ENCODE data around the gene KRT72.

KRT72 gene

DNA sequence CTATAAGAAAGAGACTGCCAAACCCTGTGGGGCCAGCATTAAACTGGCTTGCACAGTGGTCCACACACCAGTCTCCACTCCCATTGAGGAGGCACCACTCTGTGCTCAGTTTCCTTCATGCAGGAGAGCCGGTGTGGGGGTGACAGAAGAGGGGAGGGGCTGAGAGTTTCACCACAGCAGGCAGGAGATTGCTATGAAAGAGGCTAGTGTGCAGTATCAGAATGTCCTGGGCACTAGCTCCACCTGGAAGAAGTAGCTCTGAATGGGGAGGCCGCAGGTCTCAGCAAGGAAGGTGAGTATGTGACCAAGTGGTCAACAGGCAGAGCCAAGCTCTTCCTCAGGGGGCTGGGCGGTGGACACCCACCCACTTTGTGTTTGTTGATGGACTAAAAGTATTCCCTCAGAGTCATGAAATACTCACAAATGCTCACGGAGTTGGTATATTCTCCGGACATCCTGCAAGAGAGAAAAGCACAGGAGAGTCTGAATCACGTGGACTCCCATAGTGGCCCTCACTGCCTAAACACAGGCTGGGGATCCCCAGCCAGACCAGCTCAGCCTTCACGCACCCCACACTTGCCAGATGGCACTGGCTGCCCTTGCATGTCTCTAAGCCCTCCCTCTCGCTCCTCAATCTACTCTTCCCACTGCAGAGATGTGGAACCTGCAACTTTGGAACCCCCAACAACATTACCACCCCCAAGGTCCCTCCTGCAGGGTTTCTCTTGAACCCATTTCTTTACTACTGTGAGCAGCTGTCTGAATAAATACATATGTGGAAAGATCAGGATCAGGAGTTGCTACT is 7.8 kb upstream of the KRT72 start:
- no peak for DNase-seq (ENCODE audit: low read depth)
- TF ChIP-seq, protein P1, sequence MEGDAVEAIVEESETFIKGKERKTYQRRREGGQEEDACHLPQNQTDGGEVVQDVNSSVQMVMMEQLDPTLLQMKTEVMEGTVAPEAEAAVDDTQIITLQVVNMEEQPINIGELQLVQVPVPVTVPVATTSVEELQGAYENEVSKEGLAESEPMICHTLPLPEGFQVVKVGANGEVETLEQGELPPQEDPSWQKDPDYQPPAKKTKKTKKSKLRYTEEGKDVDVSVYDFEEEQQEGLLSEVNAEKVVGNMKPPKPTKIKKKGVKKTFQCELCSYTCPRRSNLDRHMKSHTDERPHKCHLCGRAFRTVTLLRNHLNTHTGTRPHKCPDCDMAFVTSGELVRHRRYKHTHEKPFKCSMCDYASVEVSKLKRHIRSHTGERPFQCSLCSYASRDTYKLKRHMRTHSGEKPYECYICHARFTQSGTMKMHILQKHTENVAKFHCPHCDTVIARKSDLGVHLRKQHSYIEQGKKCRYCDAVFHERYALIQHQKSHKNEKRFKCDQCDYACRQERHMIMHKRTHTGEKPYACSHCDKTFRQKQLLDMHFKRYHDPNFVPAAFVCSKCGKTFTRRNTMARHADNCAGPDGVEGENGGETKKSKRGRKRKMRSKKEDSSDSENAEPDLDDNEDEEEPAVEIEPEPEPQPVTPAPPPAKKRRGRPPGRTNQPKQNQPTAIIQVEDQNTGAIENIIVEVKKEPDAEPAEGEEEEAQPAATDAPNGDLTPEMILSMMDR (IDR thresholded peaks at IDR 0.05; ENCODE audit: control insufficient read depth, extremely low read depth, insufficient read depth), result no peak
- no peak overlapping the region for H3K4me3 ChIP-seq (ENCODE audit: low read depth, low read length)

DNA sequence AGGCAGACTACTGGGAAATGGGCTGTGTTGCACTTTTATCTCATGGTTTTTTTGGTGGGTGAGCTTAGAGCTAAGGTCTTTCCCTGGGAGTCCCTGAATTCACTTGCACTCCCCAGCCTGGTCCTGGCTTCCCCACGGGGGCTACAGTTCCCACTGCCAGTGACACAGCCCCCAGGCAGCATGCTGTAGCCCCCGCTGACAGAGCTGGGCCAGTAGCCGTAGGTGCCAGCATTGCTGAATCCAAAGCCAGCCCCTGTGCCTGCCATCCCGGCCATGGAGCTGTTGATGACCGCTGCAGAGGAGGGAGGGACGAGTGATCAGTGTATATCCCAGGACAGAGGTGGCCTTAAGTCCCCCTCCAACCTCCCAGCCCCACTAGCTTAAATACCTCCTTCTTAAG is 6.9 kb upstream of the KRT72 start:
- DNase-seq (ENCODE audit: low read depth), result no peak
- no peak overlapping the region for H3K4me3 ChIP-seq (ENCODE audit: low read depth, low read length)
- TF ChIP-seq, protein P1 (IDR thresholded peaks at IDR 0.05; ENCODE audit: control insufficient read depth, extremely low read depth, insufficient read depth), result no peak

DNA sequence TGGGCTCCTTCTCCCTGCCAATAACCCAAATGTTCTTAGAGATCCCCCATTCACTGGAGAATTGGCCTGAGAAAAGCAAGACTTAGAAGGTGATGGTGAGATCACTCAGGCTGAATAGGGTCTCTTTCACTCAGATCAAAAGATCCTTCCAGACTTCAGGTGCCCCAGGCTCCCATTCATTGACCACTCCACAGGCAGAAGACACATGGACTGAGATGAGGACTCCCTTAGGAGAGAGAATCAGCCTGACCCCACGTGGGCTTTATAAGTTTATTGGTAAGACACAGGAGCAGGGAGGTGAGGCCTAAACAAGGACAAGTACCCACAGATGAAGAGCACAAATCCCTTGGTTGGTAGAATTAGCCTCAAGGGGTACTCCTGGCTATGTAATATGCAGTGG is 6.1 kb upstream of the KRT72 start:
- DNase-seq (ENCODE audit: low read depth), result no peak
- TF ChIP-seq, protein P1 (IDR thresholded peaks at IDR 0.05; ENCODE audit: control insufficient read depth, extremely low read depth, insufficient read depth), result no peak

DNA sequence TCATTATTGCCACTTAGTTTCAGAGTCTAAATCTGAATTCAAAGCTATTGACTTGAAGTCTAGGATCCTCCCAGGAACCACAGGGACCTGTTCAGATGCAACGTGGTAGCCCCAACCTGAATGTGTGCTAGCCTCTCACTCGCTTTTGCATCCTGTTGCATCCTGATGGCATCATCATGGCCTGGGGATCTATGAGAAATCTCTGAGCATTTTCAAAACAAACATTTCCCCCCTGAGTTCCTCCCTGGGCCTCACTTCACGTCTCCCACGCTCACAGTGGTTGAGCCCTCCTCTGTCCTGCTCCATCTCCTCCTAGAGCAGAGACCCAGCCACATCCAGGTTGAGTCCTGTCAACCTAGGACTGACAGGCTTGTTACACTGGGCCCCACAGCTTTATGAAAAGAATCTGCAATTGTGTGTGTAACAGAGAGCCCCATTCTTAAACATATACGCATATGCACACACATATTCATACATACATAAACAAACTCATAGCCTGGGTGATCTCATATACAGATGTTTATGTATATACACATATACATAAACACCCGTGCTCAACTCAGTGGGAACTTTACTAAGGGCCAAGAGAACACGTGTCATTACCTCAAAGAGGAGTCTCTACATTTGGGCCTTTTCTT is 5.4 kb upstream of the KRT72 start:
- H3K4me3 ChIP-seq (ENCODE audit: low read depth, low read length), result no peak overlapping the region
- no peak for DNase-seq (ENCODE audit: low read depth)
- TF ChIP-seq, protein P1 (IDR thresholded peaks at IDR 0.05; ENCODE audit: control insufficient read depth, extremely low read depth, insufficient read depth), result no peak

More for the DNA sequence above, 6.1 kb upstream of the KRT72 start:
- H3K4me3 ChIP-seq (ENCODE audit: low read depth, low read length), result no peak overlapping the region

DNA sequence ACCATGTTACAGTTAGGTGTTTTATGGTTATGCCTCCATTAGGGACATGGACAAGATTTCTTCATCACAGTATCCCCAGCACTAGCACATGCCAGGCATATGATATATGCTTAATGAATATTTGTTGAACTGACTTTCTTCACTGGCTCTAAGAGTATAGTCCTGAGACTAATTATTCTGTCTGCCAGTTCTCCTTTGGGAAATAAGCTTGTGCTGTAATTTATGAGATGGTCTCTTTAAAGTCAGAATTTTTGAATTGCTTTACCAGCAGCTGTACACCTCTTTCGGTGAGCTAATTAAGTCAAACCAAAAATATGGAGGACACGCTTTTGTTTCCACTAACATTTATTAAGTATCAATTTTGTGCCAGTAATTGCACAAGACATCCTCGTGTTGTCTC is 4.8 kb upstream of the KRT72 start:
- no peak for DNase-seq (ENCODE audit: low read depth)
- TF ChIP-seq, protein P1 (IDR thresholded peaks at IDR 0.05; ENCODE audit: control insufficient read depth, extremely low read depth, insufficient read depth), result no peak
- H3K4me3 ChIP-seq (ENCODE audit: low read depth, low read length), result no peak overlapping the region

DNA sequence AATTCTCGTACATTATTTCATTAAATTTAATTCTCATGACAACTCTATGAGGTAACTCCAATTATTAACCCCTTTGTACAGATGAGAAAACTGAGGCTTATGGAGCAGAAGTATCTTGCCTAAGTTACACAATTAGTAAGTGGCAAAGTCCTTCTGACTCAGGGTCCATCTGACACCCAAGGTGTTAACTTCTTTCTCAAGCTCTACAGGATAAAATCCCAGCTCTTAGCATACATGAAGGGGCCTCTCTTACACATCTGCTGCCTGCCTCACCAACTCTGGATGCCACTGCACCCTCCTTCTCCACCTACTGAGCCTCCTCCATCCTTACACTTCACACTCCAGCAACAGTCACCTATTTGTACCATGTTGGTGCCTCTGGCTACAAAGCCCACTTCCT is 4.3 kb upstream of the KRT72 start:
- DNase-seq (ENCODE audit: low read depth), result no peak
- H3K4me3 ChIP-seq (ENCODE audit: low read depth, low read length), result no peak overlapping the region
- TF ChIP-seq, protein P1 (IDR thresholded peaks at IDR 0.05; ENCODE audit: control insufficient read depth, extremely low read depth, insufficient read depth), result no peak

Data from LNCaP clone FGC (cell line).